C1 segment of cervical spinal cord (tissue), 14 donors: Measurements from ENCODE around the gene LRMDA.

ENCODE experiments used
- DNase-seq, 14 donors: peaks; one replicate each; lab custom pipeline; 2025; lab: John Stamatoyannopoulos, UW

The LRMDA gene

GRCh38 chr10:76074659-76075058, 643.2 kb downstream of the LRMDA start:
- DNase-seq = no peak

- no peak for DNase-seq
These were observed 649.0 kb downstream of the LRMDA start for GRCh38 chr10:76080451-76080850.

GRCh38 chr10:76080991-76081390, 649.6 kb downstream of the LRMDA start:
- no peak for DNase-seq

GRCh38 chr10:76082232-76082631, 650.8 kb downstream of the LRMDA start:
- no peak for DNase-seq

- DNase-seq = no peak
These were observed 651.5 kb downstream of the LRMDA start for GRCh38 chr10:76082956-76083355.

GRCh38 chr10:76085002-76085816, 653.8 kb downstream of the LRMDA start:
- no peak for DNase-seq

- DNase-seq = no peak
These were observed 654.4 kb downstream of the LRMDA start for GRCh38 chr10:76085817-76086167.

- no peak for DNase-seq
These were observed 654.8 kb downstream of the LRMDA start for GRCh38 chr10:76086170-76086760.

- no peak for DNase-seq
These were observed 655.6 kb downstream of the LRMDA start for GRCh38 chr10:76086761-76087639.

GRCh38 chr10:76088008-76088407, 656.6 kb downstream of the LRMDA start:
- no peak for DNase-seq

GRCh38 chr10:76088980-76089379, 657.6 kb downstream of the LRMDA start:
- no peak for DNase-seq

GRCh38 chr10:76089556-76090180, 658.2 kb downstream of the LRMDA start:
- no peak for DNase-seq

- DNase-seq = no peak
These were observed 660.5 kb downstream of the LRMDA start for GRCh38 chr10:76091926-76092325.

- peak in 1 of 14 donors; percentile 50 for DNase-seq
These were observed 675.2 kb downstream of the LRMDA start for GRCh38 chr10:76106611-76107010.

GRCh38 chr10:76108563-76109359, 677.3 kb downstream of the LRMDA start:
- DNase-seq = no peak

GRCh38 chr10:76111404-76111803, 680.0 kb downstream of the LRMDA start:
- DNase-seq = no peak

GRCh38 chr10:76111986-76112825, 680.8 kb downstream of the LRMDA start:
- no peak for DNase-seq

- no peak for DNase-seq
These were observed 681.4 kb downstream of the LRMDA start for GRCh38 chr10:76112826-76113150.

- DNase-seq = no peak
These were observed 682.5 kb downstream of the LRMDA start for GRCh38 chr10:76113952-76114351.

GRCh38 chr10:76114581-76115001, 683.2 kb downstream of the LRMDA start:
- DNase-seq = no peak
